Measurements from ENCODE around the gene BRD1. TPM values are rescaled to one million over a fixed set of nuclear protein-coding genes. Genes with fewer than 3 reads are reported as not detected.

Gene BRD1
- total and polyA plus RNA-seq, 2 experiments from 2014 or later: 12.3 to 33.8 TPM

DNA sequence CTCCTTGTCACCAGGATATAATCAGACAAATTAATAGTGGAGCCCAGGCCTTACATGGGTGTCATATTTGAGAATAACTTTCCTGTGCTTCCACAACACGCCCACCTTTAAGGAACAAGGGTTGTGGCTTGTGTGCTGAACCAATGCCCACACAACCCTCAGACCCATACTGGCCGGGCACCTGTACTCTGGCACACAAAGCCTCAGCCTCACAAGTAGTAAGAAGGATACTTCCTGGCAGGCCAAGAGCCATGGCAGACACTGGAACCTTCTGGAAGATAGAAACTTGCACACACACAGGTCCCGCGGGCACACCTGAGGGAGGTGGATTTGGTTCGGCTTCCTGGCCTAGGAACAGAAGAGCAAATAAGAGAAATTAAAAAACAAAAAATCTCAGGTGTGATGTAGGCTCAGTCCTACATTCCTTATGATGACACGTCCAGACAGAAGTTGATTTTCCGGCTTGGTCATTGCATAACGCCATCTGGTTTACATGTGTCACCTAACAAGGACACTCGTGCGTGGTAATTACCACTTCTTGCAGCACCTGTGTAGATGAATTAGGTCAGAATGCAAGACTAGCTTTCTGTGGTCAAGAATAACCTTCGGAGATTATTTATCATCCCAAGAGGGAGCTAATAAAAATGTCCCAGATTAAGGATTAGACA is 5.8 kb upstream of the BRD1 start (continued):
- TF ChIP-seq, protein P1, sequence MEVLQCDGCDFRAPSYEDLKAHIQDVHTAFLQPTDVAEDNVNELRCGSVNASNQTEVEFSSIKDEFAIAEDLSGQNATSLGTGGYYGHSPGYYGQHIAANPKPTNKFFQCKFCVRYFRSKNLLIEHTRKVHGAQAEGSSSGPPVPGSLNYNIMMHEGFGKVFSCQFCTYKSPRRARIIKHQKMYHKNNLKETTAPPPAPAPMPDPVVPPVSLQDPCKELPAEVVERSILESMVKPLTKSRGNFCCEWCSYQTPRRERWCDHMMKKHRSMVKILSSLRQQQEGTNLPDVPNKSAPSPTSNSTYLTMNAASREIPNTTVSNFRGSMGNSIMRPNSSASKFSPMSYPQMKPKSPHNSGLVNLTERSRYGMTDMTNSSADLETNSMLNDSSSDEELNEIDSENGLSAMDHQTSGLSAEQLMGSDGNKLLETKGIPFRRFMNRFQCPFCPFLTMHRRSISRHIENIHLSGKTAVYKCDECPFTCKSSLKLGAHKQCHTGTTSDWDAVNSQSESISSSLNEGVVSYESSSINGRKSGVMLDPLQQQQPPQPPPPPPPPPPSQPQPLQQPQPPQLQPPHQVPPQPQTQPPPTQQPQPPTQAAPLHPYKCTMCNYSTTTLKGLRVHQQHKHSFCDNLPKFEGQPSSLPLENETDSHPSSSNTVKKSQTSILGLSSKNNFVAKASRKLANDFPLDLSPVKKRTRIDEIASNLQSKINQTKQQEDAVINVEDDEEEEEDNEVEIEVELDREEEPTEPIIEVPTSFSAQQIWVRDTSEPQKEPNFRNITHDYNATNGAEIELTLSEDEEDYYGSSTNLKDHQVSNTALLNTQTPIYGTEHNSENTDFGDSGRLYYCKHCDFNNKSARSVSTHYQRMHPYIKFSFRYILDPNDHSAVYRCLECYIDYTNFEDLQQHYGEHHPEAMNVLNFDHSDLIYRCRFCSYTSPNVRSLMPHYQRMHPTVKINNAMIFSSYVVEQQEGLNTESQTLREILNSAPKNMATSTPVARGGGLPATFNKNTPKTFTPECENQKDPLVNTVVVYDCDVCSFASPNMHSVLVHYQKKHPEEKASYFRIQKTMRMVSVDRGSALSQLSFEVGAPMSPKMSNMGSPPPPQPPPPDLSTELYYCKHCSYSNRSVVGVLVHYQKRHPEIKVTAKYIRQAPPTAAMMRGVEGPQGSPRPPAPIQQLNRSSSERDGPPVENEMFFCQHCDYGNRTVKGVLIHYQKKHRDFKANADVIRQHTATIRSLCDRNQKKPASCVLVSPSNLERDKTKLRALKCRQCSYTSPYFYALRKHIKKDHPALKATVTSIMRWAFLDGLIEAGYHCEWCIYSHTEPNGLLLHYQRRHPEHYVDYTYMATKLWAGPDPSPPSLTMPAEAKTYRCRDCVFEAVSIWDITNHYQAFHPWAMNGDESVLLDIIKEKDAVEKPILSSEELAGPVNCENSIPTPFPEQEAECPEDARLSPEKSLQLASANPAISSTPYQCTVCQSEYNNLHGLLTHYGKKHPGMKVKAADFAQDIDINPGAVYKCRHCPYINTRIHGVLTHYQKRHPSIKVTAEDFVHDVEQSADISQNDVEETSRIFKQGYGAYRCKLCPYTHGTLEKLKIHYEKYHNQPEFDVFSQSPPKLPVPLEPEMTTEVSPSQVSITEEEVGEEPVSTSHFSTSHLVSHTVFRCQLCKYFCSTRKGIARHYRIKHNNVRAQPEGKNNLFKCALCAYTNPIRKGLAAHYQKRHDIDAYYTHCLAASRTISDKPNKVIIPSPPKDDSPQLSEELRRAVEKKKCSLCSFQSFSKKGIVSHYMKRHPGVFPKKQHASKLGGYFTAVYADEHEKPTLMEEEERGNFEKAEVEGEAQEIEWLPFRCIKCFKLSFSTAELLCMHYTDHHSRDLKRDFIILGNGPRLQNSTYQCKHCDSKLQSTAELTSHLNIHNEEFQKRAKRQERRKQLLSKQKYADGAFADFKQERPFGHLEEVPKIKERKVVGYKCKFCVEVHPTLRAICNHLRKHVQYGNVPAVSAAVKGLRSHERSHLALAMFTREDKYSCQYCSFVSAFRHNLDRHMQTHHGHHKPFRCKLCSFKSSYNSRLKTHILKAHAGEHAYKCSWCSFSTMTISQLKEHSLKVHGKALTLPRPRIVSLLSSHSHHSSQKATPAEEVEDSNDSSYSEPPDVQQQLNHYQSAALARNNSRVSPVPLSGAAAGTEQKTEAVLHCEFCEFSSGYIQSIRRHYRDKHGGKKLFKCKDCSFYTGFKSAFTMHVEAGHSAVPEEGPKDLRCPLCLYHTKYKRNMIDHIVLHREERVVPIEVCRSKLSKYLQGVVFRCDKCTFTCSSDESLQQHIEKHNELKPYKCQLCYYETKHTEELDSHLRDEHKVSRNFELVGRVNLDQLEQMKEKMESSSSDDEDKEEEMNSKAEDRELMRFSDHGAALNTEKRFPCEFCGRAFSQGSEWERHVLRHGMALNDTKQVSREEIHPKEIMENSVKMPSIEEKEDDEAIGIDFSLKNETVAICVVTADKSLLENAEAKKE (CRISPR knock-in tag; IDR thresholded peaks at IDR 0.05): no peak

DNA sequence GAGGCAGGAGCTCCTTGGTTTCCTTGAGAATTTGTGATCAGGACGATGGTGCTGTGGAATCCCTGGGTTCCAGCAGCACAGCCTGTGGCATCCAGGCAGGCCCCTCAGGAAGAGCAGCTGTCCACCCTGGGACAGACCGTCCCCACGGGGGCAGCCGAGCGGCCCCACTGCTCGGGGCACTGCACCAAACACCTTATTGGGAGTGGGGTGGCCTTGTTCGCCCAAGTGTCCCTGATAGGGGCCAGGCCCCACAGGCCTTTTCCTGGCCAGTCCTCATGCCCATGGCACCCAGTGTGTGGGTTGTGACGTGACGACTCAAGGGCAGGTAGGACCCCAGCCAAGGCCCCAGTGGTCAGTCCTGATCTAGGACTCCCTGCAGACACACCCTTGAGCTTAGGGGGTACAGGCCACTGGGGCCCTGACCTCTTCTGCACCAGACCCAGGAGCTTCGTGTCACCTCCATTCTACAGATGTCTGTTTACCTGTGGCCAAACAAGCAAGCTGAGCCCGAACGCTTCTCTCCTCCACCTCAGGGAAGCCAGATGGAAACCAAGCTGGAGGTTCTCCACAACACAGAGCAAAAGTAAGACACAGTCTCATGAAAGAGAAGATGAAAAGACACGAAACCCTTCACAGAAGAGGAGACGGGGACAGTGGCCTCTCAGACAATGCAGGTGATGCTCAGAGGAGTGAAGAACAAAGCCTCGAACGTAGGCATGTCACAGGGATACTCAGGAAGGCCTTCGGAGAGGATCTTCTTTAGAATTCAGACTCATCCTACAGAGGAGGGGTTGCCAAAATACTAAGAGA is 1.6 kb upstream of the BRD1 start:
- DNase-seq (ENCODE audit: low spot score): no peak
- H3K4me3 Mint-ChIP-seq: peak overlapping the region; percentile 43
- H3F3A ChIP-seq (replicated peaks; ENCODE audit: low read depth): no peaks in the 10 kb centered on the region

More for the DNA sequence above, 1.6 kb upstream of the BRD1 start:
- peaks cover 17% of the 10 kb centered on the region; the same call in 1 of the 2 replicates for H4K20me1 ChIP-seq (replicated peaks; ENCODE audit: insufficient read depth)
- Mint-ChIP-seq H3K27ac (no peak overlapping the region), H3K27me3 (ENCODE audit: insufficient read depth, low read depth, poor library complexity) (peaks cover 19% of the 10 kb centered on the region), H3K36me3 (ENCODE audit: low read depth) (peaks cover 38% of the 10 kb centered on the region), H3K9me3 (peaks cover 43% of the 10 kb centered on the region), H3K4me1 (peaks cover 20% of the 10 kb centered on the region)
- peaks cover 8% of the 10 kb centered on the region; the same call in 1 of the 2 replicates for H3K4me1 ChIP-seq (ENCODE audit: insufficient read depth)
- H2AFZ ChIP-seq: no peak overlapping the region
- no peaks in the 10 kb centered on the region for H3K36me3 ChIP-seq (ENCODE audit: insufficient read depth)
- no peaks in the 10 kb centered on the region for H3K9me2 ChIP-seq (ENCODE audit: insufficient read depth)
- H3K4me2 ChIP-seq: no peak overlapping the region
- no peak overlapping the region for H3K27ac ChIP-seq (ENCODE audit: low read depth)
- H3K4me3 ChIP-seq: no peak overlapping the region
- 0 out of 2 replicates have a peak, but pooled peaks cover 4% of the 10 kb centered on the region for H3K27me3 ChIP-seq (ENCODE audit: insufficient read depth)
- peaks cover 27% of the 10 kb centered on the region for H3K79me2 ChIP-seq (replicated peaks; ENCODE audit: insufficient read depth)
- TF ChIP-seq ZNF114 (CRISPR knock-in tag; IDR thresholded peaks at IDR 0.05): no peak
- TF ChIP-seq, protein P2, sequence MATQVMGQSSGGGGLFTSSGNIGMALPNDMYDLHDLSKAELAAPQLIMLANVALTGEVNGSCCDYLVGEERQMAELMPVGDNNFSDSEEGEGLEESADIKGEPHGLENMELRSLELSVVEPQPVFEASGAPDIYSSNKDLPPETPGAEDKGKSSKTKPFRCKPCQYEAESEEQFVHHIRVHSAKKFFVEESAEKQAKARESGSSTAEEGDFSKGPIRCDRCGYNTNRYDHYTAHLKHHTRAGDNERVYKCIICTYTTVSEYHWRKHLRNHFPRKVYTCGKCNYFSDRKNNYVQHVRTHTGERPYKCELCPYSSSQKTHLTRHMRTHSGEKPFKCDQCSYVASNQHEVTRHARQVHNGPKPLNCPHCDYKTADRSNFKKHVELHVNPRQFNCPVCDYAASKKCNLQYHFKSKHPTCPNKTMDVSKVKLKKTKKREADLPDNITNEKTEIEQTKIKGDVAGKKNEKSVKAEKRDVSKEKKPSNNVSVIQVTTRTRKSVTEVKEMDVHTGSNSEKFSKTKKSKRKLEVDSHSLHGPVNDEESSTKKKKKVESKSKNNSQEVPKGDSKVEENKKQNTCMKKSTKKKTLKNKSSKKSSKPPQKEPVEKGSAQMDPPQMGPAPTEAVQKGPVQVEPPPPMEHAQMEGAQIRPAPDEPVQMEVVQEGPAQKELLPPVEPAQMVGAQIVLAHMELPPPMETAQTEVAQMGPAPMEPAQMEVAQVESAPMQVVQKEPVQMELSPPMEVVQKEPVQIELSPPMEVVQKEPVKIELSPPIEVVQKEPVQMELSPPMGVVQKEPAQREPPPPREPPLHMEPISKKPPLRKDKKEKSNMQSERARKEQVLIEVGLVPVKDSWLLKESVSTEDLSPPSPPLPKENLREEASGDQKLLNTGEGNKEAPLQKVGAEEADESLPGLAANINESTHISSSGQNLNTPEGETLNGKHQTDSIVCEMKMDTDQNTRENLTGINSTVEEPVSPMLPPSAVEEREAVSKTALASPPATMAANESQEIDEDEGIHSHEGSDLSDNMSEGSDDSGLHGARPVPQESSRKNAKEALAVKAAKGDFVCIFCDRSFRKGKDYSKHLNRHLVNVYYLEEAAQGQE (IDR thresholded peaks at IDR 0.05; ENCODE audit: unreplicated experiment): no peak
- no peak for ATAC-seq

Measured in GM23338 (cell line).